ENCODE measurements around the gene HHIPL1.
"Not testable (repeated sequence)": the region's sequence is repeated elsewhere in the genome, so short reads cannot be mapped to it uniquely, and the experiment has no call there.

Gene HHIPL1

GRCh38 chr14:99635116-99635515 lies 9.8 kb upstream of the HHIPL1 start:
- H3K9ac ChIP-seq (ENCODE audit: insufficient read length), result no peak overlapping the region
- H3K9me3 ChIP-seq (ENCODE audit: low read depth, low read length), result no peaks in the 10 kb centered on the region
- H3K27ac ChIP-seq, result no peak overlapping the region
- no peak for TF ChIP-seq FOXP2 (optimal IDR thresholded peaks at IDR 0.05; ENCODE audit: control extremely low read depth, extremely low read length, insufficient read depth)
- no peak for TF ChIP-seq POLR2AphosphoS5 (IDR thresholded peaks at IDR 0.05; ENCODE audit: borderline replicate concordance, low read depth, low read length)
- no peak for TF ChIP-seq EZH2 (IDR thresholded peaks at IDR 0.05)
- no peak overlapping the region for H3K4me3 ChIP-seq
- H3K36me3 ChIP-seq (ENCODE audit: insufficient read depth, low read length), result no peaks in the 10 kb centered on the region
- DNase-seq (ENCODE audit: low read depth, low spot score), result no peak

- Histone ChIP-seq H3K27ac (no peak overlapping the region), H3K9ac (ENCODE audit: insufficient read length) (no peak overlapping the region), H3K9me3 (ENCODE audit: low read depth, low read length) (no peaks in the 10 kb centered on the region), H3K36me3 (ENCODE audit: insufficient read depth, low read length) (no peaks in the 10 kb centered on the region), H3K4me3 (no peak overlapping the region)
- DNase-seq (ENCODE audit: low read depth, low spot score), result no peak
- TF ChIP-seq EZH2 (IDR thresholded peaks at IDR 0.05) (no peak), POLR2AphosphoS5 (IDR thresholded peaks at IDR 0.05; ENCODE audit: borderline replicate concordance, low read depth, low read length) (no peak), FOXP2 (optimal IDR thresholded peaks at IDR 0.05; ENCODE audit: control extremely low read depth, extremely low read length, insufficient read depth) (no peak)
These were observed 8.4 kb upstream of the HHIPL1 start for GRCh38 chr14:99636487-99636886.

- no peak for TF ChIP-seq EZH2 (IDR thresholded peaks at IDR 0.05)
- TF ChIP-seq POLR2AphosphoS5 (IDR thresholded peaks at IDR 0.05; ENCODE audit: borderline replicate concordance, low read depth, low read length), result no peak
- no peak for TF ChIP-seq FOXP2 (optimal IDR thresholded peaks at IDR 0.05; ENCODE audit: control extremely low read depth, extremely low read length, insufficient read depth)
- H3K4me3 ChIP-seq, result no peak overlapping the region
- no peaks in the 10 kb centered on the region for H3K36me3 ChIP-seq (ENCODE audit: insufficient read depth, low read length)
- H3K9me3 ChIP-seq (ENCODE audit: low read depth, low read length), result no peaks in the 10 kb centered on the region
- DNase-seq (ENCODE audit: low read depth, low spot score), result no peak
- H3K27ac ChIP-seq, result no peak overlapping the region
- H3K9ac ChIP-seq (ENCODE audit: insufficient read length), result no peak overlapping the region
These were observed 7.3 kb upstream of the HHIPL1 start for GRCh38 chr14:99637624-99638023.

GRCh38 chr14:99642771-99643170 lies 2.2 kb upstream of the HHIPL1 start:
- H3K36me3 ChIP-seq (ENCODE audit: insufficient read depth, low read length), result not testable (repeated sequence)

DNA sequence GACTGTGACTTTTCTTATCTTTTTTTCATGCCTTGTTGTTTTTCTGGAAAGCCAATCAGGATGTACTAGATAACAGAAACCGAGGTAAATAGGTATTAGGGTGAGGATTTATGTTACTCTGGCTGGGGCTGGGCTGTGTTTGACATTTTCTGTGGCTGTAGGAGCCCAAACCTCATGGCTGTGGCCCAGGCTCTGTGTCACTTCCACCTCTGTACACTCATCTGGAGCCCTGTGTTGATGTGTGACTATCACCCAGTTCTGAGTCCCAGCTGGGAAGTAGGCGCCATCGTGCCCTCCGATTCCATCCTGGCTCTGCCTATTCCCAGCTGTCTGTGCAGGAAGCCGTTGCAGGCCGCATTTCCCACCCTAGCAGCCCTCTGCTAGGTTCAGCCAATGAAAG lies 1.6 kb upstream of the HHIPL1 start:
- Histone ChIP-seq H3K4me3 (no peak overlapping the region), H3K27ac (no peak overlapping the region), H3K9me3 (ENCODE audit: low read depth, low read length) (no peaks in the 10 kb centered on the region), H3K9ac (ENCODE audit: insufficient read length) (no peak overlapping the region), H3K36me3 (ENCODE audit: insufficient read depth, low read length) (no peaks in the 10 kb centered on the region)
- DNase-seq (ENCODE audit: low read depth, low spot score), result no peak
- no peak for TF ChIP-seq FOXP2 (optimal IDR thresholded peaks at IDR 0.05; ENCODE audit: control extremely low read depth, extremely low read length, insufficient read depth)
- no peak for TF ChIP-seq POLR2AphosphoS5 (IDR thresholded peaks at IDR 0.05; ENCODE audit: borderline replicate concordance, low read depth, low read length)
- no peak for TF ChIP-seq EZH2 (IDR thresholded peaks at IDR 0.05)

More at GRCh38 chr14:99642771-99643170, 2.2 kb upstream of the HHIPL1 start:
- DNase-seq (ENCODE audit: low read depth, low spot score); H3K4me3 ChIP-seq; H3K27ac ChIP-seq; H3K9me3 ChIP-seq (ENCODE audit: low read depth, low read length); H3K9ac ChIP-seq (ENCODE audit: insufficient read length): not testable (repeated sequence)

DNA sequence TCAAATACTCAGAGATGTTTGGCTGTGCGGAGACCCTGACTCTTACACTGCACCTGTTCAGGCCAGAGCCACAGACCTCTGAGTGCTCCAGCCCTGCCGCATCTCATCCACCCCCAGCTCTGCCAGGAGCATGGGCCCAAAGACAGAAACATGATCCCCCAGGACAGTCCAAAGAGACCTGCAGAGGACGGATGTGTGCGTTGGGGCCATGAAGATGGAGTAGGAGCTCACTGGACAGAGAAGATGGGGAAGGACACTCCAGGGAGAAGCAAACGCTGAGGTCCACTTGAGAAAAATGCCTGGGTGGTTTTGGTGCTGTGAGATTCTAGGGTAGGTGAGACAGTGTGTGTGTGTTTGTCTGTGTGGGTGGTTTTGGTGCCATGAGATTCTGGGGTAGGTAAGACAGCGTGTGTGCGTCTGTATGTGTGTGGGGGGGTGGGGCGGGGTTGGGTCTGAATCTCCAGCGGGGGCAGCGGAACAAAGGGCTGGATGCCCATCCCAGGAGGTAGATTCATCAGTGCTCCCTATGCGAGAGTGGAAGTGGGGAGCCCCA lies 818 bp upstream of the HHIPL1 start:
- Histone ChIP-seq H3K27ac (no peak overlapping the region), H3K4me3 (no peak overlapping the region), H3K36me3 (ENCODE audit: insufficient read depth, low read length) (no peaks in the 10 kb centered on the region), H3K9me3 (ENCODE audit: low read depth, low read length) (no peaks in the 10 kb centered on the region), H3K9ac (ENCODE audit: insufficient read length) (no peak overlapping the region)
- DNase-seq (ENCODE audit: low read depth, low spot score), result no peak
- TF ChIP-seq POLR2AphosphoS5 (IDR thresholded peaks at IDR 0.05; ENCODE audit: borderline replicate concordance, low read depth, low read length), result no peak
- TF ChIP-seq FOXP2 (optimal IDR thresholded peaks at IDR 0.05; ENCODE audit: control extremely low read depth, extremely low read length, insufficient read depth), result no peak
- no peak for TF ChIP-seq EZH2 (IDR thresholded peaks at IDR 0.05)

GRCh38 chr14:99645545-99646505 lies 896 bp downstream of the HHIPL1 start:
- DNase-seq (ENCODE audit: low read depth, low spot score), result no peak
- Histone ChIP-seq H3K9ac (ENCODE audit: insufficient read length) (no peak overlapping the region), H3K4me3 (no peak overlapping the region), H3K9me3 (ENCODE audit: low read depth, low read length) (no peaks in the 10 kb centered on the region), H3K36me3 (ENCODE audit: insufficient read depth, low read length) (no peaks in the 10 kb centered on the region), H3K27ac (no peak overlapping the region)
- TF ChIP-seq POLR2AphosphoS5 (IDR thresholded peaks at IDR 0.05; ENCODE audit: borderline replicate concordance, low read depth, low read length), result no peak
- TF ChIP-seq FOXP2 (optimal IDR thresholded peaks at IDR 0.05; ENCODE audit: control extremely low read depth, extremely low read length, insufficient read depth), result no peak
- no peak for TF ChIP-seq EZH2 (IDR thresholded peaks at IDR 0.05)

DNA sequence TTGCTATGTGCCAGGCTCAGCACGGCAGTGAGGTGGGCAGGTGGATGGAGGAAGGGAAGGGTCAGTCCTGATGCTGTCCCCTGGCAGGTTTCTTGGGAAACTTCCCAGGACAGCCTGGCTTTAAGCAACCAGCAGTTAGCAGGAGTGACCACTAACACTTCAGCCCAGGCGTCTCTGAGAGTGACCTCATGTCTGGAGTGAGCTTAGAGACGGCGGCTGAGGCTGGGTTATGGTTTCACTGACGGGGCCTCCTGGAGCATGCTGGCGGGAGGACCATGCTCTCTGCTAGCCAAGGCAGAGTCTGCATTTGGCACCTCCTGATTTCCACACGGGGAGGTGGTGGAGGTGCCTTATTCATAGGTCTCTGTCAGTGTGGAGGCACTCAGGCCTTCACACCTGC lies 2.5 kb downstream of the HHIPL1 start:
- no peak for TF ChIP-seq POLR2AphosphoS5 (IDR thresholded peaks at IDR 0.05; ENCODE audit: borderline replicate concordance, low read depth, low read length)
- TF ChIP-seq FOXP2 (optimal IDR thresholded peaks at IDR 0.05; ENCODE audit: control extremely low read depth, extremely low read length, insufficient read depth), result no peak
- TF ChIP-seq EZH2 (IDR thresholded peaks at IDR 0.05), result no peak
- no peaks in the 10 kb centered on the region for H3K9me3 ChIP-seq (ENCODE audit: low read depth, low read length)
- DNase-seq (ENCODE audit: low read depth, low spot score), result no peak
- no peaks in the 10 kb centered on the region for H3K36me3 ChIP-seq (ENCODE audit: insufficient read depth, low read length)
- H3K4me3 ChIP-seq, result no peak overlapping the region
- H3K9ac ChIP-seq (ENCODE audit: insufficient read length), result no peak overlapping the region
- no peak overlapping the region for H3K27ac ChIP-seq
